Thyroid gland (tissue), 4 donors: ENCODE data around the gene EFNA2.

ENCODE experiments used
- POLR2A ChIP-seq, 2 donors: fragments of 450-650 bp; IDR thresholded peaks; one replicate each; pipeline ENCODE4 v1.6.1; 2017; ENCODE audit warnings: antibody characterized with exemption in 2 of 2, mild to moderate bottlenecking in 2 of 2, moderate library complexity in 1 of 2
- TF ChIP-seq, protein P1 (sequence below), 6 experiments: fragments of 200-600 bp in 3 of 6; fragments of 450-650 bp in 3 of 6; sonication (generic) in 3 of 6; IDR thresholded peaks; one replicate each; pipeline ENCODE4 v1.5.1; 2016 to 2019; ENCODE audit warnings: antibody characterized with exemption in 6 of 6, mild to moderate bottlenecking in 2 of 6, inconsistent platforms in 1 of 6, moderate library complexity in 1 of 6

- TF ChIP-seq, protein P1, sequence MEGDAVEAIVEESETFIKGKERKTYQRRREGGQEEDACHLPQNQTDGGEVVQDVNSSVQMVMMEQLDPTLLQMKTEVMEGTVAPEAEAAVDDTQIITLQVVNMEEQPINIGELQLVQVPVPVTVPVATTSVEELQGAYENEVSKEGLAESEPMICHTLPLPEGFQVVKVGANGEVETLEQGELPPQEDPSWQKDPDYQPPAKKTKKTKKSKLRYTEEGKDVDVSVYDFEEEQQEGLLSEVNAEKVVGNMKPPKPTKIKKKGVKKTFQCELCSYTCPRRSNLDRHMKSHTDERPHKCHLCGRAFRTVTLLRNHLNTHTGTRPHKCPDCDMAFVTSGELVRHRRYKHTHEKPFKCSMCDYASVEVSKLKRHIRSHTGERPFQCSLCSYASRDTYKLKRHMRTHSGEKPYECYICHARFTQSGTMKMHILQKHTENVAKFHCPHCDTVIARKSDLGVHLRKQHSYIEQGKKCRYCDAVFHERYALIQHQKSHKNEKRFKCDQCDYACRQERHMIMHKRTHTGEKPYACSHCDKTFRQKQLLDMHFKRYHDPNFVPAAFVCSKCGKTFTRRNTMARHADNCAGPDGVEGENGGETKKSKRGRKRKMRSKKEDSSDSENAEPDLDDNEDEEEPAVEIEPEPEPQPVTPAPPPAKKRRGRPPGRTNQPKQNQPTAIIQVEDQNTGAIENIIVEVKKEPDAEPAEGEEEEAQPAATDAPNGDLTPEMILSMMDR (IDR thresholded peaks at IDR 0.05) = no peak
- no peak for TF ChIP-seq POLR2A (IDR thresholded peaks at IDR 0.05)
Measured at GRCh38 chr19:1289686-1290025, 4.0 kb downstream of the EFNA2 start.
